ENCODE measurements around the gene ANKLE1. TPM values are rescaled to one million over a fixed set of nuclear protein-coding genes. Genes with fewer than 3 reads are reported as not detected.
A peak's percentile ranks its signal among the peaks of the same experiment; 100 is the strongest.

ANKLE1 gene
- total RNA-seq, 1 donor from 2014 or later = 0.57 TPM

GRCh38 chr19:17303940-17304267 lies 22.2 kb downstream of the ANKLE1 start:
- Mint-ChIP-seq H3K27me3 (ENCODE audit: low read depth) (no peaks in the 10 kb centered on the region), H3K36me3 (ENCODE audit: low read depth) (no peaks in the 10 kb centered on the region), H3K4me3 (ENCODE audit: unreplicated experiment) (peak overlapping the region; percentile 57), H3K27ac (ENCODE audit: unreplicated experiment) (no peak overlapping the region), H3K4me1 (ENCODE audit: low read depth) (peaks cover 32% of the 10 kb centered on the region), H3K9me3 (ENCODE audit: low read depth) (no peaks in the 10 kb centered on the region)
- no peak for TF ChIP-seq CTCF (IDR thresholded peaks at IDR 0.05)
- DNase-seq (ENCODE audit: low spot score) = no peak

- Mint-ChIP-seq H3K27ac (ENCODE audit: unreplicated experiment) (peak overlapping the region; percentile 95), H3K9me3 (ENCODE audit: low read depth) (no peaks in the 10 kb centered on the region), H3K4me3 (ENCODE audit: unreplicated experiment) (peak overlapping the region; percentile 84), H3K36me3 (ENCODE audit: low read depth) (no peaks in the 10 kb centered on the region), H3K27me3 (ENCODE audit: low read depth) (no peaks in the 10 kb centered on the region), H3K4me1 (ENCODE audit: low read depth) (peaks cover 38% of the 10 kb centered on the region)
- DNase-seq (ENCODE audit: low spot score) = no peak
- no peak for TF ChIP-seq CTCF (IDR thresholded peaks at IDR 0.05)
Observed at GRCh38 chr19:17304386-17305215, 22.9 kb downstream of the ANKLE1 start.

- Mint-ChIP-seq H3K4me1 (ENCODE audit: low read depth) (peaks cover 40% of the 10 kb centered on the region), H3K27me3 (ENCODE audit: low read depth) (no peaks in the 10 kb centered on the region), H3K9me3 (ENCODE audit: low read depth) (no peaks in the 10 kb centered on the region), H3K27ac (ENCODE audit: unreplicated experiment) (peak overlapping the region; percentile 95), H3K36me3 (ENCODE audit: low read depth) (no peaks in the 10 kb centered on the region), H3K4me3 (ENCODE audit: unreplicated experiment) (peak overlapping the region; percentile 84)
- peak; percentile 99 for DNase-seq (ENCODE audit: low spot score)
- no peak for TF ChIP-seq CTCF (IDR thresholded peaks at IDR 0.05)
Observed at GRCh38 chr19:17305216-17305516, 23.5 kb downstream of the ANKLE1 start.

- DNase-seq (ENCODE audit: low spot score) = no peak
- TF ChIP-seq CTCF (IDR thresholded peaks at IDR 0.05) = peak; percentile 87
- Mint-ChIP-seq H3K36me3 (ENCODE audit: low read depth) (no peaks in the 10 kb centered on the region), H3K27me3 (ENCODE audit: low read depth) (no peaks in the 10 kb centered on the region), H3K4me1 (ENCODE audit: low read depth) (peaks cover 45% of the 10 kb centered on the region), H3K27ac (ENCODE audit: unreplicated experiment) (peak within 1 kb of the TSS; percentile 95), H3K4me3 (ENCODE audit: unreplicated experiment) (peak within 1 kb of the TSS; percentile 84), H3K9me3 (ENCODE audit: low read depth) (no peaks in the 10 kb centered on the region)
Observed at GRCh38 chr19:17305517-17306284, 24.0 kb downstream of the ANKLE1 start, which contains the start of gene MRPL34. TSS of gene MRPL34 (plus strand) at chr19:17305872. CDS start at chr19:17305893, 21 bp downstream.

- Mint-ChIP-seq H3K9me3 (ENCODE audit: low read depth) (no peaks in the 10 kb centered on the region), H3K36me3 (ENCODE audit: low read depth) (no peaks in the 10 kb centered on the region), H3K4me3 (ENCODE audit: unreplicated experiment) (peak overlapping the region; percentile 84), H3K27ac (ENCODE audit: unreplicated experiment) (peak overlapping the region; percentile 95), H3K27me3 (ENCODE audit: low read depth) (no peaks in the 10 kb centered on the region), H3K4me1 (ENCODE audit: low read depth) (peaks cover 51% of the 10 kb centered on the region)
- no peak for DNase-seq (ENCODE audit: low spot score)
- no peak for TF ChIP-seq CTCF (IDR thresholded peaks at IDR 0.05)
Observed at GRCh38 chr19:17306285-17306714, 24.6 kb downstream of the ANKLE1 start.

Data from chondrocyte (in vitro differentiated cells).